ENCODE results near the gene MAPK8IP1. TPM values are rescaled to one million over a fixed set of nuclear protein-coding genes. Genes with fewer than 3 reads are reported as not detected.

The MAPK8IP1 gene
- total and polyA plus RNA-seq, 2 donors (not counting 3 experiments of a cell fraction or from before 2014, with no cell fraction given), result 4.1 to 4.8 TPM

DNA sequence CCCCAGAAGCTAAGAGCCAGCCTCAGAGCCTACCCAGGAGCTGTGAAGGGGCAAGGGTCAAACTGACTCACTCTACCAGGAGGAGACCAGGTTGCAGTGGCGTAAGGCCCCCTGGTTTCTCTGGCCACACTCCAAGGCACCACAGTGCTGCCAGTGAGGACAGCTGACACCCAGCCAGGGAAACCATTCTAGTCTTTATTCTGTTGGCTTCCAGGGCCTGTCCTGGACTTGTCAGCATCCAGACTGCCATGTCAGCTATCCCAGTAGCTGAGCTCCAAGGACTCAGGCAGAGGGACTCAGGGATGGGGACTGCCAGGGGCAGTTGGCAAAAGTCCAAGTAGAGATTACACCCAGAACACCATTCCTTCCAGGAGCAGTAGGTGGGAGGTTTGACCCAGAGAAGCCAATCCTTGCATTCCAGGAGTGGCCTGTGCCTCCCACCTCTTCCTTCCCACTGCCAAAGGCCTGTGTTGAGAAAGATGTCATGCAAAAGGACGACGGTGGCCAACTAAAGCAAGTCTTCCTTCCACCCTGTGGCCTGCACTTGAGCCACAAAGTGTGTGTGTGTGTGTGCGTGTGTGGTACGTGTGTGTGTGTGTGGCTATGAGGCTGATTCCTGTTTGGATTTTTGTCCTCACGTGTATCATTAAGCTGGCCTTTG lies 3.6 kb upstream of the MAPK8IP1 start:
- H3K9me3 ChIP-seq (replicated peaks; ENCODE audit: control insufficient read depth, insufficient read depth, low read length), result no peaks in the 10 kb centered on the region
- no peaks in the 10 kb centered on the region for H3K79me2 ChIP-seq (ENCODE audit: control insufficient read depth, insufficient read depth, low read length)
- H3K27ac ChIP-seq (ENCODE audit: insufficient read depth, low read depth, low read length), result no peak overlapping the region
- BruUV-seq (replicated peaks), result no TSS peak
- FAIRE-seq, result no peak
- H3K27me3 ChIP-seq (ENCODE audit: control insufficient read depth in 2 of 2, insufficient read depth in 2 of 2, low read length in 2 of 2), result peaks cover 2 to 5% of the 10 kb centered on the region in 2 experiments
- dilution Hi-C loops (cut with MboI; ENCODE audit: extremely low pct_ligation_motif_present, low sequenced_read_pairs), result no loop called here
- H4K20me1 ChIP-seq (replicated peaks; ENCODE audit: control insufficient read depth, extremely low read depth, insufficient read depth, low read length), result no peaks in the 10 kb centered on the region
- intact Hi-C loops (cut with micrococcal nuclease), result no loop called here
- no peaks in the 10 kb centered on the region for H3K4me1 ChIP-seq (ENCODE audit: control insufficient read depth, extremely low read depth, insufficient read depth, low read length)
- H3K9ac ChIP-seq (replicated peaks; ENCODE audit: extremely low read depth, insufficient read depth, low read length), result no peak overlapping the region
- H3K36me3 ChIP-seq (ENCODE audit: control insufficient read depth in 2 of 2, extremely low read depth in 1 of 2, insufficient read depth in 2 of 2, low read length in 2 of 2), result no peaks in the 10 kb centered on the region
- no peak overlapping the region for H3K4me3 ChIP-seq (replicated peaks in 1 of 3; ENCODE audit: insufficient read depth in 1 of 3, low read depth in 1 of 3, low read length in 3 of 3)
- POLR2A ChIA-PET, result no interaction called here
- no peaks in the 10 kb centered on the region for H3K9me1 ChIP-seq (replicated peaks; ENCODE audit: control insufficient read depth, extremely low read depth, insufficient read depth, low read length)
- CTCF ChIA-PET, result interaction anchor here (3.7 kb wide), 1 partner anchor 10 kb away, joined by 16 read pairs; no protein-coding TSS in a partner anchor
- TF ChIP-seq, protein P1, sequence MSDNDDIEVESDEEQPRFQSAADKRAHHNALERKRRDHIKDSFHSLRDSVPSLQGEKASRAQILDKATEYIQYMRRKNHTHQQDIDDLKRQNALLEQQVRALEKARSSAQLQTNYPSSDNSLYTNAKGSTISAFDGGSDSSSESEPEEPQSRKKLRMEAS (IDR thresholded peaks at IDR 0.05; ENCODE audit: insufficient read depth, insufficient read length), result no peak
- TF ChIP-seq GATA2 (IDR thresholded peaks at IDR 0.05; ENCODE audit: insufficient read depth, insufficient read length, low read depth, low read length) (no peak), JUN (IDR thresholded peaks at IDR 0.05; ENCODE audit: borderline replicate concordance, insufficient read depth, insufficient read length, low read depth) (no peak), POLR2AphosphoS5 (IDR thresholded peaks at IDR 0.05; ENCODE audit: insufficient read depth, low read depth, low read length) (no peak), FOS (IDR thresholded peaks at IDR 0.05; ENCODE audit: borderline replicate concordance, insufficient read depth, low read length) (no peak), MYC (IDR thresholded peaks at IDR 0.05; ENCODE audit: low read depth, low read length) (no peak), EZH2 (IDR thresholded peaks at IDR 0.05; ENCODE audit: borderline replicate concordance, low read depth, low read length, severe bottlenecking) (no peak), POLR2A (IDR thresholded peaks at IDR 0.05; ENCODE audit: low read depth, low read length) (no peak)
- TF ChIP-seq, protein P2, sequence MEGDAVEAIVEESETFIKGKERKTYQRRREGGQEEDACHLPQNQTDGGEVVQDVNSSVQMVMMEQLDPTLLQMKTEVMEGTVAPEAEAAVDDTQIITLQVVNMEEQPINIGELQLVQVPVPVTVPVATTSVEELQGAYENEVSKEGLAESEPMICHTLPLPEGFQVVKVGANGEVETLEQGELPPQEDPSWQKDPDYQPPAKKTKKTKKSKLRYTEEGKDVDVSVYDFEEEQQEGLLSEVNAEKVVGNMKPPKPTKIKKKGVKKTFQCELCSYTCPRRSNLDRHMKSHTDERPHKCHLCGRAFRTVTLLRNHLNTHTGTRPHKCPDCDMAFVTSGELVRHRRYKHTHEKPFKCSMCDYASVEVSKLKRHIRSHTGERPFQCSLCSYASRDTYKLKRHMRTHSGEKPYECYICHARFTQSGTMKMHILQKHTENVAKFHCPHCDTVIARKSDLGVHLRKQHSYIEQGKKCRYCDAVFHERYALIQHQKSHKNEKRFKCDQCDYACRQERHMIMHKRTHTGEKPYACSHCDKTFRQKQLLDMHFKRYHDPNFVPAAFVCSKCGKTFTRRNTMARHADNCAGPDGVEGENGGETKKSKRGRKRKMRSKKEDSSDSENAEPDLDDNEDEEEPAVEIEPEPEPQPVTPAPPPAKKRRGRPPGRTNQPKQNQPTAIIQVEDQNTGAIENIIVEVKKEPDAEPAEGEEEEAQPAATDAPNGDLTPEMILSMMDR (IDR thresholded peaks at IDR 0.05; ENCODE audit: extremely low read depth in 1 of 2, insufficient read depth in 1 of 2, low read depth in 1 of 2, low read length in 2 of 2), result no peak
- no peak for DNase-seq (ENCODE audit: low read depth, low spot score)
- H3K4me2 ChIP-seq (ENCODE audit: insufficient read depth, low read length), result no peak overlapping the region
- H2AFZ ChIP-seq (ENCODE audit: low read depth, low read length), result no peak overlapping the region
